ENCODE data around the gene SURF1.

The SURF1 gene

GRCh38 chr9:133345596-133345995, 10.7 kb downstream of the SURF1 start:
- no peak overlapping the region for H3K4me3 ChIP-seq (ENCODE audit: insufficient read depth, low read depth, low read length)
- no peaks in the 10 kb centered on the region for H3K27me3 ChIP-seq (ENCODE audit: control insufficient read depth, insufficient read depth, low read length, poor library complexity, severe bottlenecking)
- no peaks in the 10 kb centered on the region for H3K9me3 ChIP-seq (ENCODE audit: control insufficient read depth, low read length)
- H3K36me3 ChIP-seq (ENCODE audit: control insufficient read depth, insufficient read depth, low read length), result peaks cover 58% of the 10 kb centered on the region
- no peak overlapping the region for H3K27ac ChIP-seq (ENCODE audit: insufficient read depth, low read depth, low read length, poor library complexity, severe bottlenecking)
- WGBS, 2 experiments, result 97 to 98% methylated on average over 6 of the region's 6 CpGs
- H3K4me1 ChIP-seq (ENCODE audit: control insufficient read depth, insufficient read depth, low read length), result peaks cover 7% of the 10 kb centered on the region

GRCh38 chr9:133344979-133345378, 11.3 kb downstream of the SURF1 start:
- H3K27ac ChIP-seq (ENCODE audit: insufficient read depth, low read depth, low read length, poor library complexity, severe bottlenecking), result no peak overlapping the region
- H3K27me3 ChIP-seq (ENCODE audit: control insufficient read depth, insufficient read depth, low read length, poor library complexity, severe bottlenecking), result no peaks in the 10 kb centered on the region
- peaks cover 58% of the 10 kb centered on the region for H3K36me3 ChIP-seq (ENCODE audit: control insufficient read depth, insufficient read depth, low read length)
- peaks cover 7% of the 10 kb centered on the region for H3K4me1 ChIP-seq (ENCODE audit: control insufficient read depth, insufficient read depth, low read length)
- WGBS, 2 experiments, result 95 to 96% methylated on average over 12 of the region's 12 CpGs
- no peaks in the 10 kb centered on the region for H3K9me3 ChIP-seq (ENCODE audit: control insufficient read depth, low read length)
- H3K4me3 ChIP-seq (ENCODE audit: insufficient read depth, low read depth, low read length), result no peak overlapping the region

GRCh38 chr9:133344071-133344470, 12.2 kb downstream of the SURF1 start:
- H3K27ac ChIP-seq (ENCODE audit: insufficient read depth, low read depth, low read length, poor library complexity, severe bottlenecking), result no peak overlapping the region
- peaks cover 7% of the 10 kb centered on the region for H3K4me1 ChIP-seq (ENCODE audit: control insufficient read depth, insufficient read depth, low read length)
- no peak overlapping the region for H3K4me3 ChIP-seq (ENCODE audit: insufficient read depth, low read depth, low read length)
- H3K9me3 ChIP-seq (ENCODE audit: control insufficient read depth, low read length), result no peaks in the 10 kb centered on the region
- H3K36me3 ChIP-seq (ENCODE audit: control insufficient read depth, insufficient read depth, low read length), result peaks cover 56% of the 10 kb centered on the region
- WGBS, 2 experiments, result 96 to 97% methylated on average over 19 of the region's 19 CpGs
- no peaks in the 10 kb centered on the region for H3K27me3 ChIP-seq (ENCODE audit: control insufficient read depth, insufficient read depth, low read length, poor library complexity, severe bottlenecking)

GRCh38 chr9:133342570-133342969, 13.7 kb downstream of the SURF1 start:
- Histone ChIP-seq H3K4me3 (ENCODE audit: insufficient read depth, low read depth, low read length) (no peak overlapping the region), H3K27ac (ENCODE audit: insufficient read depth, low read depth, low read length, poor library complexity, severe bottlenecking) (no peak overlapping the region), H3K9me3 (ENCODE audit: control insufficient read depth, low read length) (no peaks in the 10 kb centered on the region), H3K4me1 (ENCODE audit: control insufficient read depth, insufficient read depth, low read length) (peaks cover 7% of the 10 kb centered on the region), H3K27me3 (ENCODE audit: control insufficient read depth, insufficient read depth, low read length, poor library complexity, severe bottlenecking) (no peaks in the 10 kb centered on the region), H3K36me3 (ENCODE audit: control insufficient read depth, insufficient read depth, low read length) (peaks cover 56% of the 10 kb centered on the region)
- WGBS, 2 experiments, result 86% methylated on average over 11 of the region's 11 CpGs

- Histone ChIP-seq H3K27ac (ENCODE audit: insufficient read depth, low read depth, low read length, poor library complexity, severe bottlenecking) (no peak overlapping the region), H3K4me3 (ENCODE audit: insufficient read depth, low read depth, low read length) (no peak overlapping the region), H3K36me3 (ENCODE audit: control insufficient read depth, insufficient read depth, low read length) (peaks cover 56% of the 10 kb centered on the region), H3K27me3 (ENCODE audit: control insufficient read depth, insufficient read depth, low read length, poor library complexity, severe bottlenecking) (no peaks in the 10 kb centered on the region), H3K4me1 (ENCODE audit: control insufficient read depth, insufficient read depth, low read length) (peaks cover 7% of the 10 kb centered on the region), H3K9me3 (ENCODE audit: control insufficient read depth, low read length) (no peaks in the 10 kb centered on the region)
- 78 to 79% methylated on average over 12 of the region's 12 CpGs for WGBS, 2 experiments
These were observed 14.2 kb downstream of the SURF1 start for GRCh38 chr9:133342069-133342406.

GRCh38 chr9:133341369-133342068, 14.8 kb downstream of the SURF1 start:
- WGBS, 2 experiments, result 94 to 97% methylated on average over 15 of the region's 15 CpGs

GRCh38 chr9:133340916-133341315, 15.4 kb downstream of the SURF1 start:
- Histone ChIP-seq H3K9me3 (ENCODE audit: control insufficient read depth, low read length) (no peaks in the 10 kb centered on the region), H3K4me1 (ENCODE audit: control insufficient read depth, insufficient read depth, low read length) (peaks cover 4% of the 10 kb centered on the region), H3K27ac (ENCODE audit: insufficient read depth, low read depth, low read length, poor library complexity, severe bottlenecking) (no peak overlapping the region), H3K36me3 (ENCODE audit: control insufficient read depth, insufficient read depth, low read length) (peaks cover 56% of the 10 kb centered on the region), H3K4me3 (ENCODE audit: insufficient read depth, low read depth, low read length) (no peak overlapping the region), H3K27me3 (ENCODE audit: control insufficient read depth, insufficient read depth, low read length, poor library complexity, severe bottlenecking) (no peaks in the 10 kb centered on the region)
- 96% methylated on average over 13 of the region's 13 CpGs for WGBS, 2 experiments

More at GRCh38 chr9:133341369-133342068, 14.8 kb downstream of the SURF1 start:
- no peak overlapping the region for H3K27ac ChIP-seq (ENCODE audit: insufficient read depth, low read depth, low read length, poor library complexity, severe bottlenecking)
- no peaks in the 10 kb centered on the region for H3K27me3 ChIP-seq (ENCODE audit: control insufficient read depth, insufficient read depth, low read length, poor library complexity, severe bottlenecking)
- no peak overlapping the region for H3K4me3 ChIP-seq (ENCODE audit: insufficient read depth, low read depth, low read length)
- peaks cover 56% of the 10 kb centered on the region for H3K36me3 ChIP-seq (ENCODE audit: control insufficient read depth, insufficient read depth, low read length)
- H3K4me1 ChIP-seq (ENCODE audit: control insufficient read depth, insufficient read depth, low read length), result peaks cover 5% of the 10 kb centered on the region
- no peaks in the 10 kb centered on the region for H3K9me3 ChIP-seq (ENCODE audit: control insufficient read depth, low read length)

- no peaks in the 10 kb centered on the region for H3K9me3 ChIP-seq (ENCODE audit: control insufficient read depth, low read length)
- H3K4me1 ChIP-seq (ENCODE audit: control insufficient read depth, insufficient read depth, low read length), result peaks cover 4% of the 10 kb centered on the region
- H3K27me3 ChIP-seq (ENCODE audit: control insufficient read depth, insufficient read depth, low read length, poor library complexity, severe bottlenecking), result no peaks in the 10 kb centered on the region
- H3K4me3 ChIP-seq (ENCODE audit: insufficient read depth, low read depth, low read length), result no peak overlapping the region
- peaks cover 50% of the 10 kb centered on the region for H3K36me3 ChIP-seq (ENCODE audit: control insufficient read depth, insufficient read depth, low read length)
- H3K27ac ChIP-seq (ENCODE audit: insufficient read depth, low read depth, low read length, poor library complexity, severe bottlenecking), result no peak overlapping the region
- WGBS, 2 experiments, result 96 to 97% methylated on average over 3 of the region's 3 CpGs
These were observed 16.0 kb downstream of the SURF1 start for GRCh38 chr9:133340256-133340655.

- H3K9me3 ChIP-seq (ENCODE audit: control insufficient read depth, low read length), result no peaks in the 10 kb centered on the region
- no peaks in the 10 kb centered on the region for H3K27me3 ChIP-seq (ENCODE audit: control insufficient read depth, insufficient read depth, low read length, poor library complexity, severe bottlenecking)
- H3K4me1 ChIP-seq (ENCODE audit: control insufficient read depth, insufficient read depth, low read length), result peaks cover 10% of the 10 kb centered on the region
- WGBS, 2 experiments, result 94 to 95% methylated on average over 5 of the region's 5 CpGs
- H3K36me3 ChIP-seq (ENCODE audit: control insufficient read depth, insufficient read depth, low read length), result peaks cover 43% of the 10 kb centered on the region
- no peak overlapping the region for H3K4me3 ChIP-seq (ENCODE audit: insufficient read depth, low read depth, low read length)
- no peak overlapping the region for H3K27ac ChIP-seq (ENCODE audit: insufficient read depth, low read depth, low read length, poor library complexity, severe bottlenecking)
These were observed 16.6 kb downstream of the SURF1 start for GRCh38 chr9:133339641-133340040.

GRCh38 chr9:133335924-133336811, 20.1 kb downstream of the SURF1 start, which contains the start of gene SURF6:
TSS of gene SURF6 (minus strand) at chr9:133336188. CDS start at chr9:133336132, 56 bp downstream.
- 7% methylated on average over 70 of the region's 70 CpGs for WGBS, 2 experiments
- Histone ChIP-seq H3K27me3 (ENCODE audit: control insufficient read depth, insufficient read depth, low read length, poor library complexity, severe bottlenecking) (no peaks in the 10 kb centered on the region), H3K4me1 (ENCODE audit: control insufficient read depth, insufficient read depth, low read length) (peaks cover 11% of the 10 kb centered on the region), H3K36me3 (ENCODE audit: control insufficient read depth, insufficient read depth, low read length) (peaks cover 41% of the 10 kb centered on the region), H3K27ac (ENCODE audit: insufficient read depth, low read depth, low read length, poor library complexity, severe bottlenecking) (no peak within 1 kb of the TSS), H3K4me3 (ENCODE audit: insufficient read depth, low read depth, low read length) (peak within 1 kb of the TSS; percentile 83), H3K9me3 (ENCODE audit: control insufficient read depth, low read length) (no peaks in the 10 kb centered on the region)

Data from ectodermal cell (in vitro differentiated cells).